Neural crest cell (in vitro differentiated cells): ENCODE data around the gene VGLL4. TPM values are rescaled to one million over a fixed set of nuclear protein-coding genes. Genes with fewer than 3 reads are reported as not detected.

Experiments
- DNase-seq: peaks from one replicate; pipeline ENCODE4 v3.0.0; 2021; ENCODE audit warnings: low read depth, mixed read lengths, low spot score
- H3K27ac Mint-ChIP-seq: one replicate; pipeline ENCODE4 v1.8.0; 2021; ENCODE audit warnings: mild to moderate bottlenecking, mixed read lengths; ENCODE audit not compliant: unreplicated experiment
- H3K27me3 Mint-ChIP-seq: 2 replicates; pipeline ENCODE4 v1.8.0; 2021; ENCODE audit warnings: low read depth, mild to moderate bottlenecking, mixed read lengths
- H3K36me3 Mint-ChIP-seq: 2 replicates; pipeline ENCODE4 v1.8.0; 2021; ENCODE audit warnings: low read depth, mild to moderate bottlenecking, mixed read lengths
- H3K4me1 Mint-ChIP-seq: 2 replicates; pipeline ENCODE4 v1.8.0; 2021; ENCODE audit warnings: mixed read lengths
- H3K4me3 Mint-ChIP-seq: one replicate; pipeline ENCODE4 v1.8.0; 2021; ENCODE audit warnings: mild to moderate bottlenecking, mixed read lengths
- H3K9me3 Mint-ChIP-seq: 2 replicates; pipeline ENCODE4 v1.8.0; 2021; ENCODE audit warnings: mixed read lengths
- total RNA-seq: library from RNA; stranded (reverse); gene quantifications from 2 replicates; pipeline ENCODE4 v1.2.1, GENCODE V29; 2021
- TF ChIP-seq, protein P1 (sequence below): fragments of 200-600 bp; sonication (generic); conservative IDR thresholded peaks from 2 replicates; pipeline ENCODE4 v1.5.0; 2021; ENCODE audit warnings: antibody characterized with exemption, mild to moderate bottlenecking

The VGLL4 gene
- total RNA-seq, 1 donor from 2014 or later: 82.8 TPM

DNA sequence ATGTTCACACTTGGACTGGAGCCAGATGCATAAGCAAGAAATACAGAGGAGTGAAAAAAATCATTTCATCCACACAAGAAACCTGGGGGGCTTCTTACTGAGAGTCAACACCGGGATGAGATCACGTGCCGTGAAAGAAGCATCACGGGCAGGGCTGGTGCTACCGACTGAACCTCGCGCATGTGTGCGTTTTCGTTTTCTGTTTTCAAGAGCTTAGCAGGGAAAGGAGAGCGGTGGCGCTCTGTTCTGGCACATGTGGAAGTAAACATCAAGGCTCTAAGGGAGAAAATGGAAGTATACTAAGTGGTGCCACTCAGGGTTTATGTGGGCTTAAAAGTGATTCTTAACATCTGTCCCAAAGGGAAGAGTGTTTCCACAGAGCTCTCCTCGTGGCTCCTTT lies 55.9 kb downstream of the VGLL4 start:
- H3K27me3 Mint-ChIP-seq: no peaks in the 10 kb centered on the region
- DNase-seq: no peak
- peaks cover 90% of the 10 kb centered on the region for H3K4me1 Mint-ChIP-seq
- TF ChIP-seq, protein P1, sequence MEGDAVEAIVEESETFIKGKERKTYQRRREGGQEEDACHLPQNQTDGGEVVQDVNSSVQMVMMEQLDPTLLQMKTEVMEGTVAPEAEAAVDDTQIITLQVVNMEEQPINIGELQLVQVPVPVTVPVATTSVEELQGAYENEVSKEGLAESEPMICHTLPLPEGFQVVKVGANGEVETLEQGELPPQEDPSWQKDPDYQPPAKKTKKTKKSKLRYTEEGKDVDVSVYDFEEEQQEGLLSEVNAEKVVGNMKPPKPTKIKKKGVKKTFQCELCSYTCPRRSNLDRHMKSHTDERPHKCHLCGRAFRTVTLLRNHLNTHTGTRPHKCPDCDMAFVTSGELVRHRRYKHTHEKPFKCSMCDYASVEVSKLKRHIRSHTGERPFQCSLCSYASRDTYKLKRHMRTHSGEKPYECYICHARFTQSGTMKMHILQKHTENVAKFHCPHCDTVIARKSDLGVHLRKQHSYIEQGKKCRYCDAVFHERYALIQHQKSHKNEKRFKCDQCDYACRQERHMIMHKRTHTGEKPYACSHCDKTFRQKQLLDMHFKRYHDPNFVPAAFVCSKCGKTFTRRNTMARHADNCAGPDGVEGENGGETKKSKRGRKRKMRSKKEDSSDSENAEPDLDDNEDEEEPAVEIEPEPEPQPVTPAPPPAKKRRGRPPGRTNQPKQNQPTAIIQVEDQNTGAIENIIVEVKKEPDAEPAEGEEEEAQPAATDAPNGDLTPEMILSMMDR: no peak
- H3K4me3 Mint-ChIP-seq: no peak overlapping the region
- peak overlapping the region; percentile 96 for H3K27ac Mint-ChIP-seq
- no peaks in the 10 kb centered on the region for H3K9me3 Mint-ChIP-seq
- H3K36me3 Mint-ChIP-seq: peaks cover 16% of the 10 kb centered on the region

DNA sequence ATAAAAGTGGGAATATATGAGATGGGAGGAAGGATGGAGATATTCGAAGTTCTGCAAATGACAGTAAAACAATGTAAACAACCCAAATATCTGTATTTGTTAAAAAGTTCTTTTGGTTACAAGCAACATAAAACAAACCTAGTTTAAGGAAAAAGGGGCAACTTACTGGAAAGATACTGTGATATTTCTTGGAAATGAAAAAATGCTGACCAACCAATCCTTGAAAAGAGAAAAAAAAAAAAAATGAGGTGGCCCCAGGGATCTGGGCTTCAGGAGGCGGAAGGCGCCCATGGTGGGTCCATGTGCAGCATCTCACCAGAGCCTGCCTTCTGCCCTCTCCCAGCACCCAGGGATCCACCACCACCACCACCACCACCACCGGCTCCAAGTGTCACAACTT lies 59.1 kb downstream of the VGLL4 start:
- no peaks in the 10 kb centered on the region for H3K27me3 Mint-ChIP-seq
- peak overlapping the region; percentile 29 for H3K4me3 Mint-ChIP-seq
- no peaks in the 10 kb centered on the region for H3K9me3 Mint-ChIP-seq
- TF ChIP-seq, protein P1: no peak
- peaks cover 89% of the 10 kb centered on the region for H3K4me1 Mint-ChIP-seq
- H3K36me3 Mint-ChIP-seq: peaks cover 23% of the 10 kb centered on the region
- no peak for DNase-seq
- no peak overlapping the region for H3K27ac Mint-ChIP-seq

DNA sequence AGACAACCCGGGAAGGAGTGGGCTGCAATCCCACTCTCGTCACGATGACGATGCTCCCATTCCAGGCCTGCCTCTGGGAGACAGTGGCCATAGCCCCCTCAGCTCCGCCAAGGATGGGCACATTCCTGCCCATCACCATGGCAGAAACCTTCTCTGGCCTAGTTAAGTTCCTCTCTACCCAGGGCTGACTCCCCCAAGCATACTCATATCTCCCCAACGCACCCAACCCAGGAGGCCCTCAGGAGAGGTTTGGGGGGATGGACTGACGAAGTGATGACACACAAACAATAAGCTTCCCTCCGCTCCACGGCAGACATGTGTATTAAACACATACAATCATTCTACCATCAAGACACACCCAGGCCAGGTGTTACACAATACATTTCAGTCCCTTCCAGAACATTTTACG lies 60.1 kb downstream of the VGLL4 start:
- H3K4me3 Mint-ChIP-seq: peak overlapping the region; percentile 29
- H3K27me3 Mint-ChIP-seq: no peaks in the 10 kb centered on the region
- DNase-seq: no peak
- H3K4me1 Mint-ChIP-seq: peaks cover 85% of the 10 kb centered on the region
- TF ChIP-seq, protein P1: no peak
- H3K27ac Mint-ChIP-seq: no peak overlapping the region
- no peaks in the 10 kb centered on the region for H3K9me3 Mint-ChIP-seq
- H3K36me3 Mint-ChIP-seq: peaks cover 20% of the 10 kb centered on the region

DNA sequence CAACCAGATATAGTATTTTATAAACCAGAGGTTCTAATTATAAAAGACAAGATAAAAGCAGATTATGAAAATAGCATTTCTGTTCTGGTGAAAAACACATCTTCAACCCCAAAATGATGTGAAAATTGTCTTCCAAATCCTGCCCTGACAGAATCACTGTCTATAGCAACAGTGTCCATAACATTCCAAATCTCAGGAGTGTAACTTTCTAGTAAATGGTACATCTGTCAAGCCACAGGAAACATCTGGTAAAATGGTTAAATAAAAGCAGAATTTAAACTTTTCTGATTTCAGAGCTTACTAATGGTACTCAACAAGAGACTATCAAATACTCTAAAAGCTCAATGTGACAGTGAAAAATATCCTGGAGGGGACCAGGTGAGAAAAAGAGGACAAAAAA lies 60.5 kb downstream of the VGLL4 start:
- Mint-ChIP-seq H3K27me3 (no peaks in the 10 kb centered on the region), H3K27ac (no peak overlapping the region), H3K4me3 (no peak overlapping the region), H3K36me3 (peaks cover 18% of the 10 kb centered on the region), H3K4me1 (peaks cover 82% of the 10 kb centered on the region), H3K9me3 (no peaks in the 10 kb centered on the region)
- TF ChIP-seq, protein P1: no peak
- DNase-seq: no peak

DNA sequence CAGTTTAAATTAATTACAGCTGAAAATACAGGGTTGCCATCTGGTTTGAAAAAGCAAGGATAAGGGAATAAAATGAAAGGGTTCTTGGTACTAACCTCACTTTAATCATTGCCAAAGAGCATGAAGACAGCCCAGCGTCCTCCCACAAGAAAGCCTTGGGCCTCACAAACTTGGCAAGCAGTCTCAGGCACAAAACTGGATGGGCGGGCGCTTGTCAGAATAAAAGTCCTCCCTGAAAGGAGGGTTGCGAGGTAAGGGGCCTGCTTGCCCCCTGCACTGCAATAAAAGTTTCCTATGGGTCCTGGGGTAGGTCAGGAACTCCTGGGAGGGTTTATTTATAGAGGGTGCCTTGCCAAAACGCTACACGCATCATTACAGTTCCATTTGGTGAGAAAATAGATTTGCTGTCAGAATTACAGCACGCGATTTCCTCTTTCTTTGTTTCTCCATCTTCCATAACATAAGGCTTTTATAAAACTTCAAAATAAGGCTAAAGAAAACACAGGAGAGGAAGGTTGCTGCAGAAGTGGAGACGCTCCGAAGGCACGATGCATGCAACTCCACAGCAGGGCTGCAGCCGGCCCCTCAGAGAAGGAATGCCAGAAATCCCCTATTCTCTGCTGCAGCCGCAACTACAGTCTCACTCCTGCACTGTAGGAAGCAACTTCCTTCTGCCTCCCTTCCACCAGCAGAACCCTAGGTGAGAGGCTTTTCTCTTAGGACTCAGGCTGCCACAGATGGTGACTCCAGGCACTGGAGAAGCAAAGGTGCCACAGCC lies 61.3 kb downstream of the VGLL4 start:
- Mint-ChIP-seq H3K36me3 (peaks cover 15% of the 10 kb centered on the region), H3K9me3 (no peaks in the 10 kb centered on the region), H3K4me3 (peak overlapping the region; percentile 79), H3K27ac (peak overlapping the region; percentile 92), H3K4me1 (peaks cover 82% of the 10 kb centered on the region), H3K27me3 (no peaks in the 10 kb centered on the region)
- no peak for DNase-seq
- TF ChIP-seq, protein P1: no peak
